Fibroblast of skin of back (primary cell): ENCODE data around the gene NR1H4. TPM values are rescaled to one million over a fixed set of nuclear protein-coding genes. Genes with fewer than 3 reads are reported as not detected.
"Not testable (repeated sequence)": the region's sequence is repeated elsewhere in the genome, so short reads cannot be mapped to it uniquely, and the experiment has no call there.

Experiments used
- DNase-seq: peaks from one replicate; pipeline ENCODE4 v3.0.0-alpha.2; 2013
- polyA plus RNA-seq, 2 experiments: library from polyadenylated mRNA; unstranded; fragments of 120-200 nt; gene quantifications; one replicate each; pipeline ENCODE4 v1.2.1, GENCODE V29; 2013; ENCODE audit not compliant: insufficient read length in 2 of 2

The NR1H4 gene
- not detected for polyA plus RNA-seq (2013, experiment 1 of 2; ENCODE audit: insufficient read length)
- polyA plus RNA-seq (2013, experiment 2 of 2; ENCODE audit: insufficient read length): not detected

GRCh38 chr12:100473716-100474150, at the start of gene NR1H4:
Gene NR1H4, plus strand, starts transcription at chr12:100473866. Its CDS starts 19,458 bp downstream, at chr12:100493324.
- peak; percentile 4 for DNase-seq

- no peak for DNase-seq
Measured at GRCh38 chr12:100426145-100426544, 47.5 kb upstream of the NR1H4 start.

- peak; percentile 53 for DNase-seq
Measured at GRCh38 chr12:100427078-100427477, 46.6 kb upstream of the NR1H4 start.

- DNase-seq: not testable (repeated sequence)
Measured at GRCh38 chr12:100430251-100430650, 43.4 kb upstream of the NR1H4 start.

- DNase-seq: no peak
Measured at GRCh38 chr12:100433701-100434100, 40.0 kb upstream of the NR1H4 start.

- DNase-seq: no peak
Measured at GRCh38 chr12:100434177-100434576, 39.5 kb upstream of the NR1H4 start.

- DNase-seq: no peak
Measured at GRCh38 chr12:100435957-100436356, 37.7 kb upstream of the NR1H4 start.

GRCh38 chr12:100437038-100437841, 36.4 kb upstream of the NR1H4 start:
- no peak for DNase-seq

- DNase-seq: no peak
Measured at GRCh38 chr12:100439797-100440196, 33.9 kb upstream of the NR1H4 start.

GRCh38 chr12:100442403-100442802, 31.3 kb upstream of the NR1H4 start:
- no peak for DNase-seq

GRCh38 chr12:100443434-100443833, 30.2 kb upstream of the NR1H4 start:
- DNase-seq: no peak

- DNase-seq: no peak
Measured at GRCh38 chr12:100445081-100445481, 28.6 kb upstream of the NR1H4 start.

GRCh38 chr12:100447381-100447780, 26.3 kb upstream of the NR1H4 start:
- no peak for DNase-seq

GRCh38 chr12:100448656-100449055, 25.0 kb upstream of the NR1H4 start:
- no peak for DNase-seq

- DNase-seq: no peak
Measured at GRCh38 chr12:100450735-100451134, 22.9 kb upstream of the NR1H4 start.

- no peak for DNase-seq
Measured at GRCh38 chr12:100453951-100454350, 19.7 kb upstream of the NR1H4 start.

GRCh38 chr12:100455896-100456295, 17.8 kb upstream of the NR1H4 start:
- DNase-seq: no peak

GRCh38 chr12:100458191-100458590, 15.5 kb upstream of the NR1H4 start:
- DNase-seq: no peak

- no peak for DNase-seq
Measured at GRCh38 chr12:100460702-100461101, 13.0 kb upstream of the NR1H4 start.

GRCh38 chr12:100461330-100461973, 12.2 kb upstream of the NR1H4 start:
- DNase-seq: no peak

GRCh38 chr12:100463661-100464060, 10.0 kb upstream of the NR1H4 start:
- no peak for DNase-seq

GRCh38 chr12:100464529-100464928, 9.1 kb upstream of the NR1H4 start:
- DNase-seq: no peak

GRCh38 chr12:100468126-100468525, 5.5 kb upstream of the NR1H4 start:
- no peak for DNase-seq

GRCh38 chr12:100472325-100472724, 1.3 kb upstream of the NR1H4 start:
- DNase-seq: no peak
